DMS79 treated with DMSO at 0.1 percent for 48 hours (cell line): Measurements from ENCODE around the gene LRRC4C.

ENCODE experiments used
- DNase-seq: peaks from one replicate; lab custom pipeline; 2025; lab: John Stamatoyannopoulos, UW

Gene LRRC4C

GRCh38 chr11:41414771-41415440 lies 44.5 kb downstream of the LRRC4C start:
- no peak for DNase-seq

- no peak for DNase-seq
These were observed 45.6 kb downstream of the LRRC4C start for GRCh38 chr11:41413843-41414242.

GRCh38 chr11:41405812-41406211 lies 53.6 kb downstream of the LRRC4C start:
- DNase-seq: no peak

GRCh38 chr11:41404109-41404508 lies 55.3 kb downstream of the LRRC4C start:
- DNase-seq: no peak

- no peak for DNase-seq
These were observed 56.0 kb downstream of the LRRC4C start for GRCh38 chr11:41403458-41403857.

- DNase-seq: no peak
These were observed 58.6 kb downstream of the LRRC4C start for GRCh38 chr11:41400819-41401382.

- no peak for DNase-seq
These were observed 59.3 kb downstream of the LRRC4C start for GRCh38 chr11:41400124-41400523.

- no peak for DNase-seq
These were observed 60.1 kb downstream of the LRRC4C start for GRCh38 chr11:41399323-41399722.

- DNase-seq: no peak
These were observed 61.3 kb downstream of the LRRC4C start for GRCh38 chr11:41398175-41398574.

- DNase-seq: no peak
These were observed 64.8 kb downstream of the LRRC4C start for GRCh38 chr11:41394521-41395195.

GRCh38 chr11:41392596-41392995 lies 66.9 kb downstream of the LRRC4C start:
- no peak for DNase-seq

- DNase-seq: no peak
These were observed 69.8 kb downstream of the LRRC4C start for GRCh38 chr11:41389623-41390130.

GRCh38 chr11:41384329-41384728 lies 75.1 kb downstream of the LRRC4C start:
- no peak for DNase-seq

GRCh38 chr11:41383768-41384167 lies 75.7 kb downstream of the LRRC4C start:
- DNase-seq: no peak

- no peak for DNase-seq
These were observed 76.5 kb downstream of the LRRC4C start for GRCh38 chr11:41382927-41383326.

- no peak for DNase-seq
These were observed 80.4 kb downstream of the LRRC4C start for GRCh38 chr11:41379084-41379483.

GRCh38 chr11:41377709-41378394 lies 81.6 kb downstream of the LRRC4C start:
- no peak for DNase-seq

GRCh38 chr11:41351825-41352224 lies 107.6 kb downstream of the LRRC4C start:
- DNase-seq: no peak

- no peak for DNase-seq
These were observed 113.4 kb downstream of the LRRC4C start for GRCh38 chr11:41346042-41346441.

GRCh38 chr11:41334007-41334933 lies 125.2 kb downstream of the LRRC4C start:
- DNase-seq: no peak

GRCh38 chr11:41333357-41333756 lies 126.1 kb downstream of the LRRC4C start:
- no peak for DNase-seq

- no peak for DNase-seq
These were observed 131.1 kb downstream of the LRRC4C start for GRCh38 chr11:41328324-41328723.
